ENCODE results near the gene DENND1A.

Gene DENND1A

DNA sequence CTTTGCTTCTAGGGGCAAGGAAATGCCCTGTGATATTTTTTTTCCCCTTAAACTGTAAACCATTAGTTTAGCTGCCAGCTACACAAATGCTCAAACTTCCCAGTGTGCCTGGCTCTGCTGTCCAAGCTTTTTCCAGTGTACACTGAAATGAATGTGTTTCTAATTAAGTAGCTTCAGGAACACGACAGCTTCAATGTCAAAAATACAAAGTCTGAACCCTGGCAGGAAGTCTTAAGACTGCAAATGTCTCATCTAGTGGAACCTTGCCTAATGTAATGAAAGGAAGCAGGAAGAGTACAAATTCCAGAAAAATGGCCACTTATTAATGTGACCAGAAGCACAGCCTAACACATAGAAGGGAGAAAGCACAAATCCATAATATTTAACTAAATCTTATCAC lies 318.7 kb downstream of the DENND1A start:
- TF ChIP-seq, protein P1, sequence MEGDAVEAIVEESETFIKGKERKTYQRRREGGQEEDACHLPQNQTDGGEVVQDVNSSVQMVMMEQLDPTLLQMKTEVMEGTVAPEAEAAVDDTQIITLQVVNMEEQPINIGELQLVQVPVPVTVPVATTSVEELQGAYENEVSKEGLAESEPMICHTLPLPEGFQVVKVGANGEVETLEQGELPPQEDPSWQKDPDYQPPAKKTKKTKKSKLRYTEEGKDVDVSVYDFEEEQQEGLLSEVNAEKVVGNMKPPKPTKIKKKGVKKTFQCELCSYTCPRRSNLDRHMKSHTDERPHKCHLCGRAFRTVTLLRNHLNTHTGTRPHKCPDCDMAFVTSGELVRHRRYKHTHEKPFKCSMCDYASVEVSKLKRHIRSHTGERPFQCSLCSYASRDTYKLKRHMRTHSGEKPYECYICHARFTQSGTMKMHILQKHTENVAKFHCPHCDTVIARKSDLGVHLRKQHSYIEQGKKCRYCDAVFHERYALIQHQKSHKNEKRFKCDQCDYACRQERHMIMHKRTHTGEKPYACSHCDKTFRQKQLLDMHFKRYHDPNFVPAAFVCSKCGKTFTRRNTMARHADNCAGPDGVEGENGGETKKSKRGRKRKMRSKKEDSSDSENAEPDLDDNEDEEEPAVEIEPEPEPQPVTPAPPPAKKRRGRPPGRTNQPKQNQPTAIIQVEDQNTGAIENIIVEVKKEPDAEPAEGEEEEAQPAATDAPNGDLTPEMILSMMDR (IDR thresholded peaks at IDR 0.05; ENCODE audit: borderline replicate concordance, control extremely low read depth, extremely low read depth, insufficient read depth, missing control alignments), result no peak
- in situ Hi-C loops (cut with MboI; ENCODE audit: low sequenced_read_pairs, unreplicated experiment), result no loop called here
- no peak for DNase-seq (ENCODE audit: low spot score)

DNA sequence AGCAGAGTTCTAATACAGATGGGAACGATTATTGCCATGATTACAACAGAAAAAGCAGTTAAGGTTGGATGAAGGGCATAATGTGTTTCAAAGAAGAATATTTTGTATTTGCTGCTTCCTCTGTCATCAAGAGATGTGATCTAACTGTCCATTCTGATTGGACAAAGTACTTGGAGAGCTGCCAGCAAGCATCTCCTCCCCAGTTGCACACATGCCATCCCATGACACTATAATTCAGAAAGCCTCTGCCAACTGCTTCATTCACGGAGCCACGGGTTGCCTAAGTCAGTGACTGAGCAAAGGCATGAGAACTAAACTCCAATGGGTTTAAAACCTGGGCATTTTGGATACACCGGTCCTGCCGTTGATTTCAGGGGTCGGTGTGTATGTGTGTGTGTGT lies 320.1 kb downstream of the DENND1A start:
- in situ Hi-C loops (cut with MboI; ENCODE audit: low sequenced_read_pairs, unreplicated experiment), result no loop called here
- TF ChIP-seq, protein P1 (IDR thresholded peaks at IDR 0.05; ENCODE audit: borderline replicate concordance, control extremely low read depth, extremely low read depth, insufficient read depth, missing control alignments), result no peak
- no peak for DNase-seq (ENCODE audit: low spot score)

DNA sequence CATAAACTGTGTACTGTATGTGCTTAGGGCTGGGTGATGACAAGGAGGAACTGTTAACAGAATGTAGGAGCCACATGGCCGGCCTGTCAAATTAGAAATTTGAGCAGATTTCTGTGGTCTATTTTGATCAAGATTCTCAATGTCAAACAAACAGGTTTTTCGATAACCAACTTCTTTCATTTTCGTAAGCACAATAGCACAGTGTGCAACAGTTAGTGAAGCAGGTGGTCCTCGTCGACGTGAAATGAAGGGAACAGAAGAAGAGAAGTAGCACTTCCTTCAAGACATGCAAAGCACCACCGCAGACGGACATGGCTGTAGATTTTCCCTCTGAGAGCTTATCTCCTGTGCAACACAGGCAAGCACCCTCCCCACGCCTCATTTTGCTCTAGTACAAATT lies 321.8 kb downstream of the DENND1A start:
- in situ Hi-C loops (cut with MboI; ENCODE audit: low sequenced_read_pairs, unreplicated experiment), result no loop called here
- DNase-seq (ENCODE audit: low spot score), result peak; percentile 69
- TF ChIP-seq, protein P1 (IDR thresholded peaks at IDR 0.05; ENCODE audit: borderline replicate concordance, control extremely low read depth, extremely low read depth, insufficient read depth, missing control alignments), result no peak

DNA sequence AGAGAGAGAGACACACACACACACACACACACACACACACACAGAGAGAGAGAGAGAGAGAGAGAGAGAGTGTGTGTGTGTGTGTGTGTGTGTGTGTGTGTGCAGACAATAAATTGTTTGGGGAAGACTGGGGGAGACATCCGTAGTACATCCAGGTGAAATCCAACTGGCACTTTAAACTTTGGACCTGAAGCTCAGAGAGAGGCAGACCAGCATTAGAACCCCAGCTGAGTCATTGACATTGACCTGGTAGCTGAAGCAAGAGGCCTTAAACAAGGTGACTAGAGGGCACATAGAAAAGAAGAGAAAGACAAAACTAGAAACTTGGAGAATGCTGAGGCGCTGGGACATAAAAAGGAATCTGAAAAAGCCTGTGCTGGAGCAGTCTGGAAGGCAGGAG lies 322.4 kb downstream of the DENND1A start:
- in situ Hi-C loops (cut with MboI; ENCODE audit: low sequenced_read_pairs, unreplicated experiment), result no loop called here
- TF ChIP-seq, protein P1 (IDR thresholded peaks at IDR 0.05; ENCODE audit: borderline replicate concordance, control extremely low read depth, extremely low read depth, insufficient read depth, missing control alignments), result no peak
- DNase-seq (ENCODE audit: low spot score), result no peak

DNA sequence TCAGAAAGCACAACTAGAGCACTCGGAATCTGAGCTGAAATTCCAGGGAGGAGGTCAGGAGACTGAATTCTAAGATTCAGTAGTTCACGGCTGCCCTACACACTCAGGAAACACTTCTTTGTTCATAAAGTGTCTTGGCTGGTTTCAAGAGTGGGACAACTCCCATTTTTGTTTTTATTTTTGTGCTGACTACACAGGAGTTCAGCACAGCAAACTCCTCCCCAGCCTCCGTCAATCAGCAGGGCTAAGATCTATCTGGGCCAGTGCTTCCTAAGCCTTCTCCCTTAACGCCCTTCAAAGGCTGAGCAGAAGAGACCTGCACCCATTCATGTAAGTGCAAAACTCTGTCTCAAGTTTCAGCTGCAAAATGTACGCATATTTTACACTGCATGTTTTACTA lies 323.8 kb downstream of the DENND1A start:
- in situ Hi-C loops (cut with MboI; ENCODE audit: low sequenced_read_pairs, unreplicated experiment), result no loop called here
- TF ChIP-seq, protein P1 (IDR thresholded peaks at IDR 0.05; ENCODE audit: borderline replicate concordance, control extremely low read depth, extremely low read depth, insufficient read depth, missing control alignments), result no peak
- no peak for DNase-seq (ENCODE audit: low spot score)

DNA sequence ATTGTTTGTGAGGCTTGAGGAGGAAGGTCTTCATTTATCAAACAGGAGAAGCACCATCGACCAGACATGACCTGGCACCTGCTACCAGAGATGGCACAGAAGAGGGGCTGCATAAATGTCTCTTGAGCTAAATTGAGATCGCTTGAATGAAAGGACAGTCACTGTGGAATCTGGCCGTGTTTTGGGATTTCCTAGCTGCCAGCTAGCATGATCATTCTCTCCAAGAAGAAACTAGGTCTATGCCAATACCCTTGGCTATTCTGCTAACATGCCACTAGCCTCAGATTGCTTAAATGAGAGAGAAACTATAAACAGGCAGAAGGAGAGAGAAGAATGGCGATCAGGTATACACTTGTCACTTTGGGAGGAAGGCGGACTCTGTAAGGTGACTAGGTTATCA lies 324.6 kb downstream of the DENND1A start:
- TF ChIP-seq, protein P1 (IDR thresholded peaks at IDR 0.05; ENCODE audit: borderline replicate concordance, control extremely low read depth, extremely low read depth, insufficient read depth, missing control alignments), result no peak
- in situ Hi-C loops (cut with MboI; ENCODE audit: low sequenced_read_pairs, unreplicated experiment), result no loop called here

DNA sequence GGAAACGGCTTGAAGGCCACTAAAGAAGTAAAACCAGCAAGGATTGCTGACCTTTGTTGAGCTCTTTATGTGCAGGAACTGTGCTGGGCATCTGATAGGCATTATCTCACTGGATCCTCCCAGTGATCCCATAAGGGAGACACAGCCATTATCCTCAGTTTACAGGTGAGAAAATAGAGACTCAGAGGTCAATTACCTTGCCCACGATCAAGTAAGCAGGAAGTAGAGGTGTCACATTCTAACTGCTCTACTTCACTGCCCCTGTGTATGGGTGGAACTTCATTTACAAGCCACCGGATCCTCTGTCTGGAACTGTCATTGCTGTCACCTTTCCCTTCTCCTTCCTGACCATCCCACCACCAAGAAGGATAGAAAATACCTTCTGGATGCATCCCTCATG lies 325.1 kb downstream of the DENND1A start:
- no peak for DNase-seq (ENCODE audit: low spot score)
- TF ChIP-seq, protein P1 (IDR thresholded peaks at IDR 0.05; ENCODE audit: borderline replicate concordance, control extremely low read depth, extremely low read depth, insufficient read depth, missing control alignments), result no peak

More for the DNA sequence above, 324.6 kb downstream of the DENND1A start:
- no peak for DNase-seq (ENCODE audit: low spot score)

More for the DNA sequence above, 325.1 kb downstream of the DENND1A start:
- in situ Hi-C loops (cut with MboI; ENCODE audit: low sequenced_read_pairs, unreplicated experiment), result no loop called here
